ENCODE data around the gene FBLN2.

Gene FBLN2

GRCh38 chr3:13505147-13506130 is 43.5 kb upstream of the FBLN2 start:
- no peak overlapping the region for H3K27ac ChIP-seq (ENCODE audit: low read length)
- no peak for TF ChIP-seq CTCF (IDR thresholded peaks at IDR 0.05; ENCODE audit: low read depth, low read length)
- TF ChIP-seq EZH2phosphoT487 (IDR thresholded peaks at IDR 0.05; ENCODE audit: low read depth), result no peak
- H3K4me2 ChIP-seq (ENCODE audit: low read length), result no peak overlapping the region
- H3K27me3 ChIP-seq (ENCODE audit: low read depth, low read length), result 0 out of 2 replicates have a peak, but pooled peaks cover 11% of the 10 kb centered on the region
- H3K9ac ChIP-seq (ENCODE audit: low read length), result no peak overlapping the region
- H2AFZ ChIP-seq (ENCODE audit: low read depth, low read length), result no peak overlapping the region
- no peak overlapping the region for H3K4me3 ChIP-seq (ENCODE audit: low read length)
- H4K20me1 ChIP-seq (ENCODE audit: insufficient read depth, low read length), result no peaks in the 10 kb centered on the region; the same call in 1 of the 2 replicates
- H3K36me3 ChIP-seq (replicated peaks; ENCODE audit: low read depth, low read length), result no peaks in the 10 kb centered on the region
- H3K4me1 ChIP-seq (ENCODE audit: low read length), result no peaks in the 10 kb centered on the region
- H3K79me2 ChIP-seq (ENCODE audit: low read length), result no peaks in the 10 kb centered on the region
- no peaks in the 10 kb centered on the region for H3K9me3 ChIP-seq (ENCODE audit: insufficient read depth, low read length)

DNA sequence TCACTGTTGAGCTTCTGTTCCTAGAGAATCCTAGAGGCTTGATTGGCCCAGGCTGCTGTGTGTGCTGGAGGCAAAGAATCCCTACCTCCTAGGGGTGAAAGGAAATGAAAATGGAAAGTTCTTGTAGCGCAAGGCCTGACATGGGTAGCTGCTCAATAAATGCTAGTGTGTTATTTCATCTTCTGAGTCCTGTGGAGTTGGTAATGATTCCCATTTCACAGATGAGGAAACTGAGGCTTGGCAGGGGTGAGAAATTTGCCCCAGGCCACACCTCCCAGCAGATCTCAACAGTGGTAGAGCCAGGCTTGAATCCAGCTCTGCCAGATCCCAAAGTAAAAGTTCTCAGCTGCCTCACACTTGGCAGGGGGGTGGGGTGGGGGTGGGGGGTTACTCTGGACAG is 42.7 kb upstream of the FBLN2 start:
- TF ChIP-seq CTCF (IDR thresholded peaks at IDR 0.05; ENCODE audit: low read depth, low read length) (no peak), EZH2phosphoT487 (IDR thresholded peaks at IDR 0.05; ENCODE audit: low read depth) (no peak)
- Histone ChIP-seq H3K4me1 (ENCODE audit: low read length) (no peaks in the 10 kb centered on the region), H3K79me2 (ENCODE audit: low read length) (no peaks in the 10 kb centered on the region), H3K4me2 (ENCODE audit: low read length) (no peak overlapping the region), H2AFZ (ENCODE audit: low read depth, low read length) (no peak overlapping the region), H3K9ac (ENCODE audit: low read length) (no peak overlapping the region), H3K4me3 (ENCODE audit: low read length) (no peak overlapping the region), H3K27me3 (ENCODE audit: low read depth, low read length) (0 out of 2 replicates have a peak, but pooled peaks cover 5% of the 10 kb centered on the region), H3K9me3 (ENCODE audit: insufficient read depth, low read length) (no peaks in the 10 kb centered on the region), H4K20me1 (ENCODE audit: insufficient read depth, low read length) (no peaks in the 10 kb centered on the region; the same call in 1 of the 2 replicates), H3K36me3 (replicated peaks; ENCODE audit: low read depth, low read length) (no peaks in the 10 kb centered on the region), H3K27ac (ENCODE audit: low read length) (no peak overlapping the region)

GRCh38 chr3:13506680-13507079 is 42.2 kb upstream of the FBLN2 start:
- no peak overlapping the region for H3K27ac ChIP-seq (ENCODE audit: low read length)
- no peaks in the 10 kb centered on the region for H3K4me1 ChIP-seq (ENCODE audit: low read length)
- no peak overlapping the region for H2AFZ ChIP-seq (ENCODE audit: low read depth, low read length)
- TF ChIP-seq CTCF (IDR thresholded peaks at IDR 0.05; ENCODE audit: low read depth, low read length) (no peak), EZH2phosphoT487 (IDR thresholded peaks at IDR 0.05; ENCODE audit: low read depth) (no peak)
- H3K4me2 ChIP-seq (ENCODE audit: low read length), result no peak overlapping the region
- no peak overlapping the region for H3K9ac ChIP-seq (ENCODE audit: low read length)
- 0 out of 2 replicates have a peak, but pooled peaks cover 3% of the 10 kb centered on the region for H3K27me3 ChIP-seq (ENCODE audit: low read depth, low read length)
- no peaks in the 10 kb centered on the region for H3K9me3 ChIP-seq (ENCODE audit: insufficient read depth, low read length)
- no peaks in the 10 kb centered on the region for H3K36me3 ChIP-seq (replicated peaks; ENCODE audit: low read depth, low read length)
- H4K20me1 ChIP-seq (ENCODE audit: insufficient read depth, low read length), result no peaks in the 10 kb centered on the region; the same call in 1 of the 2 replicates
- H3K4me3 ChIP-seq (ENCODE audit: low read length), result no peak overlapping the region
- H3K79me2 ChIP-seq (ENCODE audit: low read length), result no peaks in the 10 kb centered on the region

GRCh38 chr3:13507247-13507569 is 41.7 kb upstream of the FBLN2 start:
- 0 out of 2 replicates have a peak, but pooled peaks cover 3% of the 10 kb centered on the region for H3K27me3 ChIP-seq (ENCODE audit: low read depth, low read length)
- H4K20me1 ChIP-seq (ENCODE audit: insufficient read depth, low read length), result no peaks in the 10 kb centered on the region; the same call in 1 of the 2 replicates
- no peaks in the 10 kb centered on the region for H3K9me3 ChIP-seq (ENCODE audit: insufficient read depth, low read length)
- no peak overlapping the region for H3K4me2 ChIP-seq (ENCODE audit: low read length)
- no peak overlapping the region for H2AFZ ChIP-seq (ENCODE audit: low read depth, low read length)
- H3K79me2 ChIP-seq (ENCODE audit: low read length), result no peaks in the 10 kb centered on the region
- H3K27ac ChIP-seq (ENCODE audit: low read length), result no peak overlapping the region
- no peak overlapping the region for H3K9ac ChIP-seq (ENCODE audit: low read length)
- TF ChIP-seq CTCF (IDR thresholded peaks at IDR 0.05; ENCODE audit: low read depth, low read length) (no peak), EZH2phosphoT487 (IDR thresholded peaks at IDR 0.05; ENCODE audit: low read depth) (no peak)
- H3K4me1 ChIP-seq (ENCODE audit: low read length), result no peaks in the 10 kb centered on the region
- no peaks in the 10 kb centered on the region for H3K36me3 ChIP-seq (replicated peaks; ENCODE audit: low read depth, low read length)
- no peak overlapping the region for H3K4me3 ChIP-seq (ENCODE audit: low read length)
